Measurements from ENCODE around the gene BRD7.

DNA sequence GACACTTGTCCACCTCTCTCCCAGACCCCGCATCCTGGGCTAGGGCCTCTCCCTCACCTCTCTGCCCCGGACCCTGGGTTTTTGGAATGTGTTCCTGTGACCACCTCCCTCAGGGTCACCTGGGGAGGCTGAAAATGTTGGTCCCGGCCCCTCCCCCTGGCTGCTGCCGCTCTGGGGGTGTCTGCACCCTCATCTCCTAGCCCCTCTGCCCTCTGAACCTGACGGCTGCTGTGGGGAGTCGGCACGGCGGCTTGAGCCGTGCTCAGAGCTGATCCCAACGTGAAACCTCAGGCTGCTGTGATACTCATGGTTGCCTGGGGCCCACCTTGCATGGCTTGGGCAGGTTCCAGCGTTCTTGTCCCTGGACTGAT lies 59.6 kb downstream of the BRD7 start:
- TF ChIP-seq, protein P1, sequence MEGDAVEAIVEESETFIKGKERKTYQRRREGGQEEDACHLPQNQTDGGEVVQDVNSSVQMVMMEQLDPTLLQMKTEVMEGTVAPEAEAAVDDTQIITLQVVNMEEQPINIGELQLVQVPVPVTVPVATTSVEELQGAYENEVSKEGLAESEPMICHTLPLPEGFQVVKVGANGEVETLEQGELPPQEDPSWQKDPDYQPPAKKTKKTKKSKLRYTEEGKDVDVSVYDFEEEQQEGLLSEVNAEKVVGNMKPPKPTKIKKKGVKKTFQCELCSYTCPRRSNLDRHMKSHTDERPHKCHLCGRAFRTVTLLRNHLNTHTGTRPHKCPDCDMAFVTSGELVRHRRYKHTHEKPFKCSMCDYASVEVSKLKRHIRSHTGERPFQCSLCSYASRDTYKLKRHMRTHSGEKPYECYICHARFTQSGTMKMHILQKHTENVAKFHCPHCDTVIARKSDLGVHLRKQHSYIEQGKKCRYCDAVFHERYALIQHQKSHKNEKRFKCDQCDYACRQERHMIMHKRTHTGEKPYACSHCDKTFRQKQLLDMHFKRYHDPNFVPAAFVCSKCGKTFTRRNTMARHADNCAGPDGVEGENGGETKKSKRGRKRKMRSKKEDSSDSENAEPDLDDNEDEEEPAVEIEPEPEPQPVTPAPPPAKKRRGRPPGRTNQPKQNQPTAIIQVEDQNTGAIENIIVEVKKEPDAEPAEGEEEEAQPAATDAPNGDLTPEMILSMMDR (conservative IDR thresholded peaks at IDR 0.05; ENCODE audit: low read length): no peak
- TF ChIP-seq EZH2phosphoT487 (IDR thresholded peaks at IDR 0.05; ENCODE audit: borderline replicate concordance): no peak

All from Loucy (cell line).